ENCODE data around the gene ASAP3.

- TF ChIP-seq CTCF (IDR thresholded peaks at IDR 0.05) (no peak), POLR2A (IDR thresholded peaks at IDR 0.05) (no peak)
These were observed 102.6 kb downstream of the ASAP3 start for GRCh38 chr1:23381233-23381885.
